OCI-LY1 (cell line): ENCODE data around the gene KBTBD13.

ENCODE experiments used
- H2AFZ ChIP-seq: fragments of 200-600 bp; sonication (generic), shearing (Covaris generic); 2 replicates; pipeline ENCODE4 v1.6.0; 2014; ENCODE audit warnings: antibody characterized with exemption, mild to moderate bottlenecking, low read length
- H3F3A ChIP-seq: fragments of 200-600 bp; sonication (generic), shearing (Covaris generic); 2 replicates; pipeline ENCODE4 v1.6.0; 2014; ENCODE audit warnings: mild to moderate bottlenecking, antibody characterized with exemption, low read length, moderate library complexity; ENCODE audit not compliant: insufficient read depth
- H3K27ac ChIP-seq: fragments of 200-600 bp; sonication (generic); 2 replicates; pipeline ENCODE4 v1.5.1; 2014; ENCODE audit warnings: low read length, mixed run types, mild to moderate bottlenecking, low read depth; ENCODE audit not compliant: poor library complexity, severe bottlenecking
- H3K27me3 ChIP-seq: fragments of 200-600 bp; sonication (generic); 2 replicates; pipeline ENCODE4 v1.6.0; 2014; ENCODE audit warnings: antibody characterized with exemption, mild to moderate bottlenecking, low read length, moderate library complexity; ENCODE audit not compliant: insufficient read depth
- H3K36me3 ChIP-seq: fragments of 200-600 bp; sonication (generic); 2 replicates; pipeline ENCODE4 v1.6.1; 2014; ENCODE audit warnings: mild to moderate bottlenecking, antibody characterized with exemption, low read length, moderate library complexity, mixed read lengths; ENCODE audit not compliant: insufficient read depth
- H3K4me1 ChIP-seq: fragments of 200-600 bp; sonication (generic); 2 replicates; pipeline ENCODE4 v1.5.1; 2014; ENCODE audit warnings: mild to moderate bottlenecking, low read length, moderate library complexity; ENCODE audit not compliant: insufficient read depth, severe bottlenecking
- H3K4me2 ChIP-seq: fragments of 200-600 bp; sonication (generic), shearing (Covaris generic); 2 replicates; pipeline ENCODE4 v1.6.1; 2014; ENCODE audit warnings: low read length
- H3K4me3 ChIP-seq: fragments of 200-600 bp; sonication (generic); 2 replicates; pipeline ENCODE4 v1.5.1; 2014; ENCODE audit warnings: low read length, low read depth, mild to moderate bottlenecking, mixed read lengths; ENCODE audit not compliant: poor library complexity, severe bottlenecking
- H3K79me2 ChIP-seq: fragments of 200-600 bp; shearing (Covaris generic); 2 replicates; pipeline ENCODE4 v1.6.1; 2016; ENCODE audit warnings: mixed run types, low read length, mixed read lengths; ENCODE audit not compliant: insufficient read depth
- H3K9ac ChIP-seq: fragments of 200-600 bp; sonication (generic), shearing (Covaris generic); 2 replicates; pipeline ENCODE4 v1.6.1; 2014; ENCODE audit warnings: mild to moderate bottlenecking, low read length, mixed read lengths
- H3K9me2 ChIP-seq: fragments of 200-600 bp; sonication (generic), shearing (Covaris generic); 2 replicates; pipeline ENCODE4 v1.6.1; 2014; ENCODE audit warnings: low read depth, mild to moderate bottlenecking, low read length, mixed read lengths
- H3K9me3 ChIP-seq: fragments of 200-600 bp; shearing (Covaris generic); 2 replicates; pipeline ENCODE4 v1.6.1; 2014; ENCODE audit warnings: low read length, mixed read lengths
- H4K20me1 ChIP-seq: fragments of 200-600 bp; sonication (generic), shearing (Covaris generic); 2 replicates; pipeline ENCODE4 v1.6.0; 2016; ENCODE audit warnings: mild to moderate bottlenecking, low read length; ENCODE audit not compliant: insufficient read depth
- EZH2 ChIP-seq: fragments of 200-600 bp; sonication (generic), shearing (Covaris generic); IDR thresholded peaks from 2 replicates; pipeline ENCODE4 v1.8.0; 2017; ENCODE audit warnings: borderline replicate concordance, mixed run types, mild to moderate bottlenecking, antibody characterized with exemption, low read length, moderate library complexity, mixed read lengths
- TF ChIP-seq, protein P1 (sequence below): fragments of 200-600 bp; sonication (generic), shearing (Covaris generic); IDR thresholded peaks from 2 replicates; pipeline ENCODE4 v1.5.1; 2017; ENCODE audit warnings: mild to moderate bottlenecking, antibody characterized with exemption, low read length, moderate library complexity, mixed read lengths

Gene KBTBD13

GRCh38 chr15:65085990-65086679, 9.6 kb downstream of the KBTBD13 start:
- Histone ChIP-seq H3K4me3 (no peak overlapping the region), H3K9ac (no peak overlapping the region), H3K79me2 (no peaks in the 10 kb centered on the region), H4K20me1 (no peaks in the 10 kb centered on the region), H3K4me2 (no peak overlapping the region), H3K9me3 (no peaks in the 10 kb centered on the region), H3F3A (no peaks in the 10 kb centered on the region), H3K4me1 (no peaks in the 10 kb centered on the region), H3K9me2 (no peaks in the 10 kb centered on the region), H3K27me3 (no peaks in the 10 kb centered on the region), H3K27ac (no peak overlapping the region), H3K36me3 (no peaks in the 10 kb centered on the region), H2AFZ (no peak overlapping the region)
- TF ChIP-seq, protein P1, sequence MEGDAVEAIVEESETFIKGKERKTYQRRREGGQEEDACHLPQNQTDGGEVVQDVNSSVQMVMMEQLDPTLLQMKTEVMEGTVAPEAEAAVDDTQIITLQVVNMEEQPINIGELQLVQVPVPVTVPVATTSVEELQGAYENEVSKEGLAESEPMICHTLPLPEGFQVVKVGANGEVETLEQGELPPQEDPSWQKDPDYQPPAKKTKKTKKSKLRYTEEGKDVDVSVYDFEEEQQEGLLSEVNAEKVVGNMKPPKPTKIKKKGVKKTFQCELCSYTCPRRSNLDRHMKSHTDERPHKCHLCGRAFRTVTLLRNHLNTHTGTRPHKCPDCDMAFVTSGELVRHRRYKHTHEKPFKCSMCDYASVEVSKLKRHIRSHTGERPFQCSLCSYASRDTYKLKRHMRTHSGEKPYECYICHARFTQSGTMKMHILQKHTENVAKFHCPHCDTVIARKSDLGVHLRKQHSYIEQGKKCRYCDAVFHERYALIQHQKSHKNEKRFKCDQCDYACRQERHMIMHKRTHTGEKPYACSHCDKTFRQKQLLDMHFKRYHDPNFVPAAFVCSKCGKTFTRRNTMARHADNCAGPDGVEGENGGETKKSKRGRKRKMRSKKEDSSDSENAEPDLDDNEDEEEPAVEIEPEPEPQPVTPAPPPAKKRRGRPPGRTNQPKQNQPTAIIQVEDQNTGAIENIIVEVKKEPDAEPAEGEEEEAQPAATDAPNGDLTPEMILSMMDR = no peak; the same call in 1 of the 2 replicates
- no peak for TF ChIP-seq EZH2

GRCh38 chr15:65086680-65087111, 10.2 kb downstream of the KBTBD13 start:
- H3F3A ChIP-seq = no peaks in the 10 kb centered on the region
- H3K4me1 ChIP-seq = no peaks in the 10 kb centered on the region

DNA sequence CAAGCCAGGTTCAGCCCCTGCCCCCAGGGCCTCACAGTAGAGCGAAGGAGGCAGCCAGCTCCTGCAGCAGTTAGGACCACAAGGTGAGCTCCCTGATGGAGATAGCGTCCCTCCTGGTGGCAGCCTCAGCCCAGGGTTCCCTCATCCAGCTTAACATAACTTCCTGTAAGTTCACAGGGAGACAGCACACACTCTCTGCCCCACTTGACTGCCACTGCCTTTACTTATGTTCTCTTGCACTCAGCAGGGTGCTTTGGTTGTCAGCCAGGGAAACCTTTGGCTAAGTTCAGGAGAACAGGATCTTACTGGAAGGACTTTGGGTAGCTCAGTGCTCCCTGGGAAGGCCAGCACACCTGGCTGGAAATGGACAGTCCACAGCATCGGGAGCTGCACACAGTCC, 10.9 kb downstream of the KBTBD13 start:
- TF ChIP-seq EZH2 = no peak
- TF ChIP-seq, protein P1 = no peak
- Histone ChIP-seq H3F3A (no peaks in the 10 kb centered on the region), H3K4me2 (no peak overlapping the region), H3K79me2 (no peaks in the 10 kb centered on the region), H3K27ac (no peak overlapping the region), H3K27me3 (no peaks in the 10 kb centered on the region), H3K9me2 (no peaks in the 10 kb centered on the region), H3K4me3 (no peak overlapping the region), H3K9me3 (no peaks in the 10 kb centered on the region), H3K36me3 (no peaks in the 10 kb centered on the region), H2AFZ (no peak overlapping the region), H3K4me1 (no peaks in the 10 kb centered on the region), H4K20me1 (no peaks in the 10 kb centered on the region), H3K9ac (no peak overlapping the region)

More at GRCh38 chr15:65086680-65087111, 10.2 kb downstream of the KBTBD13 start:
- no peak overlapping the region for H2AFZ ChIP-seq
- H3K9me3 ChIP-seq = no peaks in the 10 kb centered on the region
- H3K9me2 ChIP-seq = no peaks in the 10 kb centered on the region
- TF ChIP-seq, protein P1 = no peak
- no peak for TF ChIP-seq EZH2
- H3K27ac ChIP-seq = no peak overlapping the region
- H3K36me3 ChIP-seq = no peaks in the 10 kb centered on the region
- H3K9ac ChIP-seq = no peak overlapping the region
- no peak overlapping the region for H3K4me2 ChIP-seq
- H3K27me3 ChIP-seq = no peaks in the 10 kb centered on the region
- H4K20me1 ChIP-seq = no peaks in the 10 kb centered on the region
- no peak overlapping the region for H3K4me3 ChIP-seq
- no peaks in the 10 kb centered on the region for H3K79me2 ChIP-seq
